ENCODE measurements around the gene RGS3.

The RGS3 gene

DNA sequence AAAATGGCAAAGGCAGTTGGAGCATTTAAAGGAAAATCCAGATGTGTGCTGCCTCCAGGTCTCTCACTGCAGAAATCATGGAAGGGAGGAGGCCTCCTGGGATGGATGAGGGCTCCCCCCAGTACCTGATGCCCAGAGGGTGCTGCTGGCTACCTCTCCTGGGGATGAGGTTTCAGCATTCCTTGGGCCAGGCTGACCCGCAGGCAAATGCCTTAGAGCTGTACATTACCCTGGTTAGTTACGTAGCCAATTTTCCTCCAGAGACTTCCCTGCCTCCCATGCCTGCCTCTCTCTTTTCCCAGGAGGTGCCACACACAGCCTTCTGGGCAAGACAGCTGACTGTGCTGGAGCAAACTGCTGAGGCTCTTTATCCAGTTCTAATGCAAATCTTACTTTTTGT is 65.3 kb downstream of the RGS3 start (continued):
- TF ChIP-seq, protein P1, sequence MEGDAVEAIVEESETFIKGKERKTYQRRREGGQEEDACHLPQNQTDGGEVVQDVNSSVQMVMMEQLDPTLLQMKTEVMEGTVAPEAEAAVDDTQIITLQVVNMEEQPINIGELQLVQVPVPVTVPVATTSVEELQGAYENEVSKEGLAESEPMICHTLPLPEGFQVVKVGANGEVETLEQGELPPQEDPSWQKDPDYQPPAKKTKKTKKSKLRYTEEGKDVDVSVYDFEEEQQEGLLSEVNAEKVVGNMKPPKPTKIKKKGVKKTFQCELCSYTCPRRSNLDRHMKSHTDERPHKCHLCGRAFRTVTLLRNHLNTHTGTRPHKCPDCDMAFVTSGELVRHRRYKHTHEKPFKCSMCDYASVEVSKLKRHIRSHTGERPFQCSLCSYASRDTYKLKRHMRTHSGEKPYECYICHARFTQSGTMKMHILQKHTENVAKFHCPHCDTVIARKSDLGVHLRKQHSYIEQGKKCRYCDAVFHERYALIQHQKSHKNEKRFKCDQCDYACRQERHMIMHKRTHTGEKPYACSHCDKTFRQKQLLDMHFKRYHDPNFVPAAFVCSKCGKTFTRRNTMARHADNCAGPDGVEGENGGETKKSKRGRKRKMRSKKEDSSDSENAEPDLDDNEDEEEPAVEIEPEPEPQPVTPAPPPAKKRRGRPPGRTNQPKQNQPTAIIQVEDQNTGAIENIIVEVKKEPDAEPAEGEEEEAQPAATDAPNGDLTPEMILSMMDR (tag by site-specific recombination; IDR thresholded peaks at IDR 0.05), result no peak
- TF ChIP-seq ZNF571 (tag by site-specific recombination; IDR thresholded peaks at IDR 0.05), result no peak

DNA sequence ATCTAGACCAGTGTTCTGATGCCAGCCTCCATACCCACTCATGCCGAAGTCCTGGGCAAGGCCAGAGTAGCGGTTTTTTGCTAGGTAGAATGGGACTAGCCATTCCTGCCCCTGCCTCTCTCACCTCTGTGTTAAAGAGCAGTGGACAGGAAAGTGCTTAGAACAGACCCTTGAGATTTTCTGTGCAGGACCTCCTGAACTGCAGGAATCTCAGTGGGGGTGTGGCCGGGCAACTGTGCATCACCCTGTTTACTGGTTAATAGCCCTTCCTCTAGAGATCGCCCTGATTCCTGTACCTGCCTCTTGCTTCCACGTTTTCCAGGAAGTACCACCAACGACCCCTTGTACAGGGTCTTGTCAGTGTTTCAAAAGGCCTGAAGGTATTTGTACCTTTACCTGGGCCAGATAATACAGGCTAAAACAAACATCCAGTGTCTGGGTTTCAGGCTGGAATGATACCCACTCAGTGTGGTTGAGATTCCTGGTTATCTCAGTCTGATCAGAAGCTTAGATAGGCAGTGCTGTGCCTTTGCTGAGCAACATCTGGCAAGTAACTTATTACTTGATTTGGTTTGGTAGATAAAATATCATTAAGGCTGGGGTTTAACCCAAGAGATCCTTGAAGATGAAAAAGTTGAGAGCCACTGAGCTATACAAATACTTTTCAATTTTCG is 65.9 kb downstream of the RGS3 start:
- no peak overlapping the region for H3K27ac ChIP-seq (ENCODE audit: extremely low read depth, low read depth, low read length)
- no peaks in the 10 kb centered on the region; a peak in 1 of 3 replicates for H3K36me3 ChIP-seq (ENCODE audit: control insufficient read depth in 2 of 2, insufficient read depth in 1 of 2, low read length in 2 of 2)
- H3K4me3 ChIP-seq (ENCODE audit: low read depth, low read length), result no peak overlapping the region
- no peaks in the 10 kb centered on the region for H3K4me1 ChIP-seq (ENCODE audit: control insufficient read depth, insufficient read depth, low read length)
- no peak for TF ChIP-seq MYNN (tag by site-specific recombination; IDR thresholded peaks at IDR 0.05; ENCODE audit: borderline replicate concordance)
- TF ChIP-seq ZNF654 (tag by site-specific recombination; IDR thresholded peaks at IDR 0.05; ENCODE audit: low read depth), result no peak
- POLR2A ChIA-PET, result no interaction called here
- H3K9me3 ChIP-seq (ENCODE audit: control insufficient read depth, insufficient read depth, low read depth, low read length), result no peaks in the 10 kb centered on the region
- CTCF ChIA-PET, result interaction anchor here (0.6 to 1.2 kb wide), 3 partner anchors 62 to 432 kb away, joined by 3 to 4 read pairs (median 3); no protein-coding TSS in a partner anchor

- CTCF ChIA-PET, result interaction anchor here (0.6 to 1.2 kb wide), 3 partner anchors 17 to 119 kb away, joined by 3 to 4 read pairs (median 3); no protein-coding TSS in a partner anchor
Measured at GRCh38 chr9:113530022-113530635, 66.6 kb downstream of the RGS3 start.

DNA sequence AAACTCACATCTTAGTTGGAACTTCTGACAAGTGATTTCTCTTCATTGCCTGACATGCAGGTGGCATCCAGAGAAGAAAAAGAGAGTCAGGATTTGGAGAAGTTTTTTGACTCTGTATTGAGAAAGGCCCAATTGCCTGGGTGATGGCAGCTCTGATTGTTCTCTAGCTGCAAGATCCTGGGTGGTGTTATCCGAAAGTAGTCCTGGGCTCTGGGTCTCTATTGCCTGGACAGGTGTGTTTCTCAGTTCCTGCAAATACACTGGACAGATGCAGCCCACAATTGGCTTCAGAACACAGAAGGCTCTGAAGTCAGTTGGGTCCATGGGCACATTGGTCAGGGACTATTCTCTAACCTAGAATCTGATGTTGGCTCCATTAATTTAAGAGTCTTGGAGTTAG is 67.4 kb downstream of the RGS3 start:
- no peak overlapping the region for H3K4me3 ChIP-seq (ENCODE audit: low read depth, low read length)
- ChIA-PET POLR2A (interaction anchor here (0.6 kb wide), 1 partner anchor 310 kb away, joined by 3 read pairs; the partner anchor contains the start of genes FKBP15 and SLC31A1), CTCF (interaction anchor here (1.1 kb wide), 1 partner anchor 16 kb away, joined by 3 read pairs; no protein-coding TSS in a partner anchor)
- H3K9me3 ChIP-seq (ENCODE audit: control insufficient read depth, insufficient read depth, low read depth, low read length), result no peaks in the 10 kb centered on the region
- H3K36me3 ChIP-seq (ENCODE audit: control insufficient read depth in 2 of 2, insufficient read depth in 1 of 2, low read length in 2 of 2), result no peaks in the 10 kb centered on the region; a peak in 1 of 3 replicates
- no peaks in the 10 kb centered on the region for H3K4me1 ChIP-seq (ENCODE audit: control insufficient read depth, insufficient read depth, low read length)
- H3K27ac ChIP-seq (ENCODE audit: extremely low read depth, low read depth, low read length), result no peak overlapping the region
- TF ChIP-seq ZBTB48 (tag by site-specific recombination; IDR thresholded peaks at IDR 0.05), result no peak
- TF ChIP-seq ZNF561 (tag by site-specific recombination; IDR thresholded peaks at IDR 0.05; ENCODE audit: borderline replicate concordance), result no peak
- TF ChIP-seq ZXDB (tag by site-specific recombination; IDR thresholded peaks at IDR 0.05), result no peak
- TF ChIP-seq ZBTB49 (tag by site-specific recombination; IDR thresholded peaks at IDR 0.05; ENCODE audit: low read depth), result no peak
- TF ChIP-seq ZNF341 (tag by site-specific recombination; IDR thresholded peaks at IDR 0.05; ENCODE audit: low read depth), result no peak
- TF ChIP-seq ZNF514 (tag by site-specific recombination; IDR thresholded peaks at IDR 0.05), result no peak
- TF ChIP-seq, protein P1 (tag by site-specific recombination; IDR thresholded peaks at IDR 0.05), result no peak
- no peak for TF ChIP-seq ZBTB8A (tag by site-specific recombination; IDR thresholded peaks at IDR 0.05)
- TF ChIP-seq TCF7L2 (IDR thresholded peaks at IDR 0.05; ENCODE audit: borderline replicate concordance, low read depth, low read length), result no peak
- TF ChIP-seq ZNF555 (tag by site-specific recombination; conservative IDR thresholded peaks at IDR 0.05), result no peak

More at GRCh38 chr9:113530022-113530635, 66.6 kb downstream of the RGS3 start:
- Histone ChIP-seq H3K4me3 (ENCODE audit: low read depth, low read length) (no peak overlapping the region), H3K9me3 (ENCODE audit: control insufficient read depth, insufficient read depth, low read depth, low read length) (no peaks in the 10 kb centered on the region), H3K4me1 (ENCODE audit: control insufficient read depth, insufficient read depth, low read length) (no peaks in the 10 kb centered on the region), H3K36me3 (ENCODE audit: control insufficient read depth in 2 of 2, insufficient read depth in 1 of 2, low read length in 2 of 2) (no peaks in the 10 kb centered on the region; a peak in 1 of 3 replicates), H3K27ac (ENCODE audit: extremely low read depth, low read depth, low read length) (no peak overlapping the region)
- no peak for TF ChIP-seq PRDM1 (tag by site-specific recombination; IDR thresholded peaks at IDR 0.05)
- POLR2A ChIA-PET, result no interaction called here

Data from HEK293 (cell line).